OCI-LY3 (cell line): ENCODE data around the gene ROPN1L.

ENCODE experiments used
- EZH2phosphoT487 ChIP-seq: fragments of 200-600 bp; shearing (Covaris generic); IDR thresholded peaks from 2 replicates; pipeline ENCODE4 v1.6.1; 2018; ENCODE audit warnings: antibody characterized with exemption, mixed run types, low read depth
- TF ChIP-seq, protein P1 (sequence below): fragments of 200-600, 300-600 bp; sonication (generic); IDR thresholded peaks from 2 replicates; pipeline ENCODE4 v1.5.1; 2014; ENCODE audit warnings: antibody characterized with exemption, low read length, low read depth

DNA sequence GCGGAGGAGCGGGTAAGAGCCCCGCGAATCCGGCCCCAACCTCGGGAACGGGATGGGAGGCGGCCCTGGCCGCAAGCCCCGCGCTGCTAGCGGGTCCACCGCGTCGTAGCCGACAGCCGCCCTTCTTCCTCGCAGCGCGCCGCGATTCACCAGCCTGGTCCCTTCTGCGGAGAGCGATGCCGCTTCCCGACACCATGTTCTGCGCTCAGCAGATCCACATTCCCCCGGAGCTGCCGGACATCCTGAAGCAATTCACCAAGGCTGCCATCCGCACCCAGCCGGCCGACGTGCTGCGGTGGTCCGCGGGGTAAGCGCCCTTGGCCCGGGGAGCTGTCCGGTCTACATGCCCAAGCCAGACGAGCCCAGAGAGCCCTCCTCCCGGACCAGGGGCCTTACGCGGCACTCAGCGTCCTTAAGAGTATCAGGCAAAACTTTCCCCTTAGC, 335 bp downstream of the ROPN1L start:
- TF ChIP-seq, protein P1, sequence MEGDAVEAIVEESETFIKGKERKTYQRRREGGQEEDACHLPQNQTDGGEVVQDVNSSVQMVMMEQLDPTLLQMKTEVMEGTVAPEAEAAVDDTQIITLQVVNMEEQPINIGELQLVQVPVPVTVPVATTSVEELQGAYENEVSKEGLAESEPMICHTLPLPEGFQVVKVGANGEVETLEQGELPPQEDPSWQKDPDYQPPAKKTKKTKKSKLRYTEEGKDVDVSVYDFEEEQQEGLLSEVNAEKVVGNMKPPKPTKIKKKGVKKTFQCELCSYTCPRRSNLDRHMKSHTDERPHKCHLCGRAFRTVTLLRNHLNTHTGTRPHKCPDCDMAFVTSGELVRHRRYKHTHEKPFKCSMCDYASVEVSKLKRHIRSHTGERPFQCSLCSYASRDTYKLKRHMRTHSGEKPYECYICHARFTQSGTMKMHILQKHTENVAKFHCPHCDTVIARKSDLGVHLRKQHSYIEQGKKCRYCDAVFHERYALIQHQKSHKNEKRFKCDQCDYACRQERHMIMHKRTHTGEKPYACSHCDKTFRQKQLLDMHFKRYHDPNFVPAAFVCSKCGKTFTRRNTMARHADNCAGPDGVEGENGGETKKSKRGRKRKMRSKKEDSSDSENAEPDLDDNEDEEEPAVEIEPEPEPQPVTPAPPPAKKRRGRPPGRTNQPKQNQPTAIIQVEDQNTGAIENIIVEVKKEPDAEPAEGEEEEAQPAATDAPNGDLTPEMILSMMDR = no peak
- no peak for TF ChIP-seq EZH2phosphoT487
